HG02943 (cell line): ENCODE data around the gene MYL3.

ENCODE experiments used
- ATAC-seq: cut with Tn5 transposase; IDR thresholded peaks from one replicate; pipeline ENCODE4 v1.9.1; 2021; ENCODE audit warnings: mild to moderate bottlenecking, low read depth, moderate library complexity; ENCODE audit not compliant: unreplicated experiment

The MYL3 gene

GRCh38 chr3:46883830-46884185 lies 20.6 kb upstream of the MYL3 start:
- no peak for ATAC-seq

- no peak for ATAC-seq
Measured at GRCh38 chr3:46883054-46883829, 20.0 kb upstream of the MYL3 start.

GRCh38 chr3:46882377-46883053 lies 19.3 kb upstream of the MYL3 start:
- ATAC-seq: no peak

GRCh38 chr3:46881596-46882376 lies 18.5 kb upstream of the MYL3 start:
- ATAC-seq: no peak

- ATAC-seq: no peak
Measured at GRCh38 chr3:46880884-46881595, 17.8 kb upstream of the MYL3 start.

- peak; percentile 50 for ATAC-seq
Measured at GRCh38 chr3:46878781-46879436, 15.7 kb upstream of the MYL3 start.

GRCh38 chr3:46877406-46878125 lies 14.3 kb upstream of the MYL3 start, which contains the start of gene PTH1R:
PTH1R (plus strand) TSS chr3:46877721; CDS start chr3:46883560, 5,839 bp downstream.
- ATAC-seq: no peak

- ATAC-seq: no peak
Measured at GRCh38 chr3:46876313-46877300, 13.4 kb upstream of the MYL3 start.

GRCh38 chr3:46875560-46875959 lies 12.3 kb upstream of the MYL3 start:
- no peak for ATAC-seq

- no peak for ATAC-seq
Measured at GRCh38 chr3:46874430-46874829, 11.2 kb upstream of the MYL3 start.

- ATAC-seq: no peak
Measured at GRCh38 chr3:46873521-46873920, 10.3 kb upstream of the MYL3 start.

- ATAC-seq: no peak
Measured at GRCh38 chr3:46871222-46871621, 8.0 kb upstream of the MYL3 start.

- no peak for ATAC-seq
Measured at GRCh38 chr3:46870651-46871050, 7.4 kb upstream of the MYL3 start.

- ATAC-seq: no peak
Measured at GRCh38 chr3:46869440-46869839, 6.2 kb upstream of the MYL3 start.

GRCh38 chr3:46868948-46869347 lies 5.7 kb upstream of the MYL3 start:
- ATAC-seq: no peak

- no peak for ATAC-seq
Measured at GRCh38 chr3:46868287-46868686, 5.0 kb upstream of the MYL3 start.

GRCh38 chr3:46867550-46867898 lies 4.3 kb upstream of the MYL3 start:
- ATAC-seq: no peak

- ATAC-seq: no peak
Measured at GRCh38 chr3:46866720-46867549, 3.7 kb upstream of the MYL3 start.
